Tibial artery (tissue), 4 donors: Measurements from ENCODE around the gene HOXB1.
"Not testable (repeated sequence)": the region's sequence is repeated elsewhere in the genome, so short reads cannot be mapped to it uniquely, and the experiment has no call there.

Source experiments
- DNase-seq, 2 donors: peaks; one replicate each; pipeline ENCODE4 v3.0.0-alpha.2; 2019
- H3K27ac ChIP-seq, 2 donors: fragments of 200-600 bp; sonication (generic) in 1 of 2; 1 replicate in 1 of 2; 2 replicates in 1 of 2; pipeline ENCODE4 v1.5.1; 2018 to 2019; ENCODE audit warnings: mild to moderate bottlenecking in 1 of 2
- H3K27me3 ChIP-seq, 2 donors: fragments of 200-600 bp; sonication (generic) in 1 of 2; one replicate each; pipeline versions ENCODE4 v1.5.1 to v1.6.0; 2016 to 2019
- H3K36me3 ChIP-seq, 3 donors: fragments of 200-600 bp; sonication (generic) in 2 of 3; one replicate each; pipeline ENCODE4 v1.5.1; 2016 to 2019; ENCODE audit warnings: mild to moderate bottlenecking in 2 of 3
- H3K4me1 ChIP-seq, 4 donors: fragments of 200-600 bp; sonication (generic) in 2 of 4; 1 replicate in 3 of 4; 2 replicates in 1 of 4; pipeline ENCODE4 v1.5.1; 2016 to 2019
- H3K4me3 ChIP-seq, 2 donors: fragments of 200-600 bp; sonication (generic) in 1 of 2; 1 replicate in 1 of 2; 2 replicates in 1 of 2; pipeline ENCODE4 v1.5.1; 2018 to 2019; ENCODE audit warnings: mild to moderate bottlenecking in 2 of 2
- H3K9me3 ChIP-seq, 3 donors: fragments of 200-600 bp; sonication (generic) in 1 of 3; one replicate each; pipeline ENCODE4 v1.5.1; 2016 to 2019
- CTCF ChIP-seq, 2 experiments: fragments of 200-600 bp in 1 of 2; fragments of 450-650 bp in 1 of 2; IDR thresholded peaks; one replicate each; pipeline ENCODE4 v1.5.1; 2017 to 2019; ENCODE audit warnings: antibody characterized with exemption in 2 of 2, mild to moderate bottlenecking in 1 of 2, moderate library complexity in 1 of 2
- intact Hi-C: fragments of 100-400 bp; cut with DNase I; formaldehyde crosslinking; loops from one replicate; pipeline ENCODE4 v1.15.0; 2023; ENCODE audit warnings: low total_unique reads

The HOXB1 gene

GRCh38 chr17:48483004-48483403 is 47.8 kb downstream of the HOXB1 start:
- Histone ChIP-seq H3K4me1 (no peaks in the 10 kb centered on the region), H3K36me3 (no peaks in the 10 kb centered on the region), H3K27me3 (peaks cover 0 to 56% of the 10 kb centered on the region in 2 donors), H3K27ac (no peak overlapping the region), H3K9me3 (no peaks in the 10 kb centered on the region), H3K4me3 (no peak overlapping the region)
- intact Hi-C loops: no loop called here
- no peak for DNase-seq
- TF ChIP-seq CTCF (IDR thresholded peaks at IDR 0.05): no peak

- H3K27ac ChIP-seq, intact Hi-C loops, H3K4me1 ChIP-seq, H3K4me3 ChIP-seq, DNase-seq, H3K36me3 ChIP-seq, H3K9me3 ChIP-seq: not testable (repeated sequence)
- H3K27me3 ChIP-seq: peaks cover 0 to 59% of the 10 kb centered on the region in 2 donors
Observed at GRCh38 chr17:48482301-48482700, 48.5 kb downstream of the HOXB1 start.

- no peak for DNase-seq
- Histone ChIP-seq H3K9me3 (no peaks in the 10 kb centered on the region), H3K36me3 (no peaks in the 10 kb centered on the region), H3K4me1 (no peaks in the 10 kb centered on the region), H3K27ac (no peak overlapping the region), H3K27me3 (peaks cover 0 to 57% of the 10 kb centered on the region in 2 donors), H3K4me3 (no peak overlapping the region)
- TF ChIP-seq CTCF (IDR thresholded peaks at IDR 0.05): no peak
- intact Hi-C loops: no loop called here
Observed at GRCh38 chr17:48479014-48479402, 51.8 kb downstream of the HOXB1 start.
